T-helper 22 cell (primary cell): ENCODE data around the gene P4HA3.

Source experiments
- DNase-seq: peaks from one replicate; pipeline ENCODE4 v3.0.0-alpha.2; 2020; ENCODE audit warnings: low read depth

The P4HA3 gene

GRCh38 chr11:74316772-74317505 lies 5.5 kb upstream of the P4HA3 start:
- no peak for DNase-seq

GRCh38 chr11:74312326-74312725 lies 886 bp upstream of the P4HA3 start:
- DNase-seq, result no peak

GRCh38 chr11:74310857-74311256 lies 583 bp downstream of the P4HA3 start:
- DNase-seq, result no peak

GRCh38 chr11:74307434-74307833 lies 4.0 kb downstream of the P4HA3 start:
- DNase-seq, result no peak

GRCh38 chr11:74306435-74307175 lies 4.8 kb downstream of the P4HA3 start:
- DNase-seq, result no peak

- DNase-seq, result no peak
These were observed 12.4 kb downstream of the P4HA3 start for GRCh38 chr11:74299015-74299414.

GRCh38 chr11:74297484-74297883 lies 14.0 kb downstream of the P4HA3 start:
- no peak for DNase-seq

GRCh38 chr11:74288911-74289310 lies 22.5 kb downstream of the P4HA3 start:
- no peak for DNase-seq

- DNase-seq, result no peak
These were observed 23.3 kb downstream of the P4HA3 start for GRCh38 chr11:74288161-74288560.

- DNase-seq, result no peak
These were observed 27.0 kb downstream of the P4HA3 start for GRCh38 chr11:74284466-74284865.

- DNase-seq, result no peak
These were observed 27.8 kb downstream of the P4HA3 start for GRCh38 chr11:74283580-74284180.

GRCh38 chr11:74282914-74283371 lies 28.5 kb downstream of the P4HA3 start:
- no peak for DNase-seq

- no peak for DNase-seq
These were observed 29.0 kb downstream of the P4HA3 start for GRCh38 chr11:74282421-74282820.

GRCh38 chr11:74280494-74280893 lies 30.9 kb downstream of the P4HA3 start:
- DNase-seq, result no peak

GRCh38 chr11:74279256-74279655 lies 32.2 kb downstream of the P4HA3 start:
- no peak for DNase-seq

- no peak for DNase-seq
These were observed 32.7 kb downstream of the P4HA3 start for GRCh38 chr11:74278721-74279161.

- no peak for DNase-seq
These were observed 33.3 kb downstream of the P4HA3 start for GRCh38 chr11:74278103-74278502.

- no peak for DNase-seq
These were observed 34.9 kb downstream of the P4HA3 start for GRCh38 chr11:74276581-74276980.

- DNase-seq, result no peak
These were observed 39.2 kb downstream of the P4HA3 start for GRCh38 chr11:74272276-74272675.

GRCh38 chr11:74269161-74269811 lies 42.2 kb downstream of the P4HA3 start:
- DNase-seq, result no peak

- no peak for DNase-seq
These were observed 43.0 kb downstream of the P4HA3 start for GRCh38 chr11:74268456-74268855.

GRCh38 chr11:74267014-74267413 lies 44.4 kb downstream of the P4HA3 start:
- DNase-seq, result no peak

GRCh38 chr11:74265256-74265655 lies 46.2 kb downstream of the P4HA3 start:
- no peak for DNase-seq
